Astrocyte (in vitro differentiated cells and primary cell): ENCODE results near the gene SFT2D3. TPM values are rescaled to one million over a fixed set of nuclear protein-coding genes. Genes with fewer than 3 reads are reported as not detected.
A peak's percentile ranks its signal among the peaks of the same experiment; 100 is the strongest.

Experiments
- DNase-seq: peaks from one replicate; pipeline ENCODE4 v3.0.0-alpha.2; 2010; ENCODE audit warnings: low read depth
- FAIRE-seq: peaks from 2 replicates; lab custom pipeline; 2011; peaks lifted over from hg19 to GRCh38; lab: Jason Lieb, UNC
- H2AFZ ChIP-seq: 2 replicates; pipeline ENCODE4 v1.6.0; 2012; ENCODE audit warnings: low read depth, low read length, inconsistent platforms
- H3K27ac ChIP-seq: 2 replicates; pipeline ENCODE4 v1.5.1; 2011; ENCODE audit warnings: low read depth, low read length, inconsistent platforms
- H3K27me3 ChIP-seq: 2 replicates; pipeline ENCODE4 v1.6.0; 2011; ENCODE audit warnings: low read length, inconsistent platforms; ENCODE audit not compliant: insufficient read depth
- H3K36me3 ChIP-seq: 2 replicates; pipeline ENCODE4 v1.5.1; 2011; ENCODE audit warnings: low read length, inconsistent platforms; ENCODE audit not compliant: insufficient read depth
- H3K4me1 ChIP-seq: 2 replicates; pipeline ENCODE4 v1.5.1; 2011; ENCODE audit warnings: low read length, inconsistent platforms; ENCODE audit not compliant: insufficient read depth
- H3K4me2 ChIP-seq: 2 replicates; pipeline ENCODE4 v1.6.0; 2012; ENCODE audit warnings: low read length, inconsistent platforms
- H3K4me3 ChIP-seq: 2 replicates; pipeline ENCODE4 v1.5.1; 2011; ENCODE audit warnings: low read depth, mild to moderate bottlenecking, low read length, inconsistent platforms; ENCODE audit not compliant: insufficient read depth
- H3K79me2 ChIP-seq: 2 replicates; pipeline ENCODE4 v1.6.0; 2012; ENCODE audit warnings: mild to moderate bottlenecking, low read length, inconsistent platforms; ENCODE audit not compliant: insufficient read depth
- H3K9ac ChIP-seq: 2 replicates; pipeline ENCODE4 v1.6.0; 2012; ENCODE audit warnings: mild to moderate bottlenecking, low read length, inconsistent platforms
- H3K9me3 ChIP-seq: 2 replicates; pipeline ENCODE4 v1.5.1; 2012; ENCODE audit warnings: low read depth, mild to moderate bottlenecking, low read length, inconsistent platforms; ENCODE audit not compliant: insufficient read depth
- H4K20me1 ChIP-seq: 2 replicates; pipeline ENCODE4 v1.6.0; 2012; ENCODE audit warnings: low read length, inconsistent platforms; ENCODE audit not compliant: insufficient read depth
- H3K27ac Mint-ChIP-seq: one replicate; pipeline ENCODE4 v1.8.0; 2021; ENCODE audit warnings: mild to moderate bottlenecking, mixed read lengths; ENCODE audit not compliant: unreplicated experiment
- H3K27me3 Mint-ChIP-seq: one replicate; pipeline ENCODE4 v1.8.0; 2021; ENCODE audit warnings: low read depth, mixed read lengths; ENCODE audit not compliant: unreplicated experiment
- H3K36me3 Mint-ChIP-seq: one replicate; pipeline ENCODE4 v1.8.0; 2021; ENCODE audit warnings: low read depth, mixed read lengths; ENCODE audit not compliant: unreplicated experiment
- H3K4me1 Mint-ChIP-seq: one replicate; pipeline ENCODE4 v1.8.0; 2021; ENCODE audit warnings: low read depth, mixed read lengths; ENCODE audit not compliant: unreplicated experiment
- H3K4me3 Mint-ChIP-seq: one replicate; pipeline ENCODE4 v1.8.0; 2021; ENCODE audit warnings: mild to moderate bottlenecking, moderate library complexity, mixed read lengths; ENCODE audit not compliant: unreplicated experiment
- H3K9me3 Mint-ChIP-seq: one replicate; pipeline ENCODE4 v1.8.0; 2021; ENCODE audit warnings: mild to moderate bottlenecking, mixed read lengths; ENCODE audit not compliant: unreplicated experiment
- CTCF ChIP-seq: IDR thresholded peaks from 2 replicates; pipeline ENCODE4 v1.5.1; 2011; ENCODE audit warnings: low read depth, mild to moderate bottlenecking, inconsistent platforms, low read length, moderate library complexity; ENCODE audit not compliant: insufficient read depth
- EZH2 ChIP-seq: IDR thresholded peaks from 2 replicates; pipeline ENCODE4 v1.6.1; 2012; ENCODE audit warnings: mild to moderate bottlenecking, low read length, inconsistent platforms; ENCODE audit not compliant: insufficient read depth
- total RNA-seq: library from RNA; stranded (reverse); gene quantifications from 2 replicates; pipeline ENCODE4 v1.2.1, GENCODE V29; 2021

Gene SFT2D3
- total RNA-seq, 1 donor from 2014 or later = 2.9 TPM

GRCh38 chr2:127681976-127682857 lies 19.1 kb upstream of the SFT2D3 start:
- no peak overlapping the region for H3K27ac ChIP-seq
- DNase-seq = no peak
- no peak overlapping the region for H3K4me2 ChIP-seq
- no peaks in the 10 kb centered on the region for H3K36me3 ChIP-seq
- no peaks in the 10 kb centered on the region for H3K36me3 Mint-ChIP-seq
- H3K4me1 ChIP-seq = no peaks in the 10 kb centered on the region
- H3K9me3 Mint-ChIP-seq = no peaks in the 10 kb centered on the region
- H3K27ac Mint-ChIP-seq = peak overlapping the region; percentile 62
- H2AFZ ChIP-seq = no peak overlapping the region
- H3K9ac ChIP-seq = no peak overlapping the region
- peaks cover 7% of the 10 kb centered on the region for H3K27me3 ChIP-seq
- H3K9me3 ChIP-seq = no peaks in the 10 kb centered on the region
- no peak overlapping the region for H3K4me3 Mint-ChIP-seq
- FAIRE-seq = no peak
- no peak for TF ChIP-seq CTCF
- TF ChIP-seq EZH2 = no peak
- peaks cover 30% of the 10 kb centered on the region for H3K4me1 Mint-ChIP-seq
- H3K4me3 ChIP-seq = no peak overlapping the region
- H4K20me1 ChIP-seq = no peaks in the 10 kb centered on the region
- no peaks in the 10 kb centered on the region for H3K79me2 ChIP-seq
- peaks cover 18% of the 10 kb centered on the region for H3K27me3 Mint-ChIP-seq

DNA sequence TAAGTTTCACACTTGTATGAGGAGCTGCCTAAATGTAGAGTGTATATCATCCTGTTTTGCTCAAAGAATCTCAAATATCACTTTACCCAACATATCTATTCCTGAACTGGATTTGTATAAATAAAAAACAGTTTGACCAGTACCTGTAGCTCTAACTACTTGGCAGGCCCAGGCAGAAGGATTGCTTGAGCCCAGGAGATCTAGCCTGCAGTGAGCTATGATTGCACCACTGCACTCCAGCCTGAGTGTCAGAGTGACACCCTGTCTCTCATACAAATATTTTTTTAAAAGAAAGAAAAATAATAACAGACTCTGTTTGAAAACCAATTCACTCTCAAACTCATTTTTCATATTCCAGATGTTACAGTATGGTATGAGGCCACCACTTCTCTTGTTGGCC lies 18.2 kb upstream of the SFT2D3 start:
- Histone ChIP-seq H3K4me3 (no peak overlapping the region), H3K79me2 (no peaks in the 10 kb centered on the region), H3K9ac (no peak overlapping the region), H3K27me3 (peaks cover 3% of the 10 kb centered on the region), H3K4me1 (no peaks in the 10 kb centered on the region), H3K36me3 (no peaks in the 10 kb centered on the region), H4K20me1 (no peaks in the 10 kb centered on the region), H3K9me3 (no peaks in the 10 kb centered on the region), H3K27ac (no peak overlapping the region), H2AFZ (no peak overlapping the region), H3K4me2 (no peak overlapping the region)
- no peak overlapping the region for H3K4me3 Mint-ChIP-seq
- H3K4me1 Mint-ChIP-seq = peaks cover 30% of the 10 kb centered on the region
- no peak for TF ChIP-seq CTCF
- no peak for TF ChIP-seq EZH2
- no peaks in the 10 kb centered on the region for H3K9me3 Mint-ChIP-seq
- H3K27ac Mint-ChIP-seq = no peak overlapping the region
- H3K36me3 Mint-ChIP-seq = no peaks in the 10 kb centered on the region
- peaks cover 9% of the 10 kb centered on the region for H3K27me3 Mint-ChIP-seq
- DNase-seq (no peak), FAIRE-seq (no peak)

- DNase-seq = peak; percentile 31
- peak overlapping the region; percentile 54 for H3K4me3 Mint-ChIP-seq
These were observed 17.5 kb upstream of the SFT2D3 start for GRCh38 chr2:127683757-127684156.

More at GRCh38 chr2:127683757-127684156, 17.5 kb upstream of the SFT2D3 start:
- Mint-ChIP-seq H3K4me1 (peaks cover 30% of the 10 kb centered on the region), H3K9me3 (peaks cover 3% of the 10 kb centered on the region), H3K27ac (peak overlapping the region; percentile 86), H3K27me3 (peaks cover 2% of the 10 kb centered on the region), H3K36me3 (no peaks in the 10 kb centered on the region)
- Histone ChIP-seq H3K27ac (no peak overlapping the region), H2AFZ (peak overlapping the region; percentile 58), H4K20me1 (no peaks in the 10 kb centered on the region), H3K4me2 (peak overlapping the region; percentile 17), H3K9ac (no peak overlapping the region), H3K4me3 (no peak overlapping the region), H3K36me3 (no peaks in the 10 kb centered on the region), H3K79me2 (no peaks in the 10 kb centered on the region), H3K9me3 (peaks cover 1% of the 10 kb centered on the region), H3K4me1 (no peaks in the 10 kb centered on the region), H3K27me3 (no peaks in the 10 kb centered on the region)
- no peak for FAIRE-seq
- TF ChIP-seq CTCF (no peak), EZH2 (no peak)
